Fibroblast of lung (primary cell): ENCODE results near the gene CROCC2. TPM values are rescaled to one million over a fixed set of nuclear protein-coding genes. Genes with fewer than 3 reads are reported as not detected.

ENCODE experiments used
- DNase-seq, 2 donors: peaks; one replicate each; pipeline versions ENCODE4 v3.0.0 to v3.0.0-alpha.2; 2010; ENCODE audit warnings: low read depth in 2 of 2
- H2AFZ ChIP-seq: 2 replicates; pipeline ENCODE4 v1.5.1; 2012; ENCODE audit warnings: low read length, control low read depth, inconsistent platforms
- H3K27ac ChIP-seq: 2 replicates; pipeline ENCODE4 v1.5.1; 2011; ENCODE audit warnings: low read length, control low read depth; ENCODE audit not compliant: insufficient read depth
- H3K27me3 ChIP-seq: 2 replicates; pipeline ENCODE4 v1.5.1; 2011; ENCODE audit warnings: mild to moderate bottlenecking, low read length; ENCODE audit not compliant: control insufficient read depth, insufficient read depth
- H3K36me3 ChIP-seq: 2 replicates; pipeline ENCODE4 v1.5.1; 2011; ENCODE audit warnings: low read length; ENCODE audit not compliant: control insufficient read depth, insufficient read depth
- H3K4me1 ChIP-seq: 2 replicates; pipeline ENCODE4 v1.5.1; 2011; ENCODE audit warnings: low read length; ENCODE audit not compliant: control insufficient read depth, insufficient read depth; ENCODE audit errors: extremely low read depth
- H3K4me2 ChIP-seq: 2 replicates; pipeline ENCODE4 v1.5.1; 2011; ENCODE audit warnings: low read length, control low read depth; ENCODE audit not compliant: insufficient read depth; ENCODE audit errors: extremely low read depth
- H3K4me3 ChIP-seq, 4 experiments: fragments of 200-600 bp in 1 of 4; sonication (generic) in 1 of 4; replicated peaks in 1 of 4; 2 replicates each; pipeline ENCODE4 v1.5.1; 2011 to 2016; ENCODE audit warnings: low read length in 4 of 4, low read depth in 3 of 4, mild to moderate bottlenecking in 3 of 4, control low read depth in 2 of 4, inconsistent platforms in 1 of 4, mixed read lengths in 1 of 4; ENCODE audit not compliant: insufficient read depth in 1 of 4; ENCODE audit errors: control extremely low read depth in 1 of 4
- H3K79me2 ChIP-seq: 2 replicates; pipeline ENCODE4 v1.5.1; 2012; ENCODE audit warnings: mild to moderate bottlenecking, low read length, inconsistent platforms; ENCODE audit not compliant: control insufficient read depth, insufficient read depth
- H3K9ac ChIP-seq: 2 replicates; pipeline ENCODE4 v1.5.1; 2011; ENCODE audit warnings: mild to moderate bottlenecking, low read length, control low read depth; ENCODE audit not compliant: insufficient read depth
- H3K9me3 ChIP-seq: 2 replicates; pipeline ENCODE4 v1.5.1; 2012; ENCODE audit warnings: low read depth, low read length; ENCODE audit not compliant: control insufficient read depth, insufficient read depth
- H4K20me1 ChIP-seq: 2 replicates; pipeline ENCODE4 v1.5.1; 2011; ENCODE audit warnings: low read length; ENCODE audit not compliant: control insufficient read depth, insufficient read depth; ENCODE audit errors: extremely low read depth
- CTCF ChIP-seq, 2 donors: IDR thresholded peaks in 1 of 2; conservative IDR thresholded peaks in 1 of 2; 1 replicate in 1 of 2; 2 replicates in 1 of 2; pipeline ENCODE4 v1.5.1; 2011 to 2012; ENCODE audit warnings: low read length in 2 of 2, control low read depth in 1 of 2, inconsistent platforms in 1 of 2, low read depth in 1 of 2, mild to moderate bottlenecking in 1 of 2
- EZH2 ChIP-seq: IDR thresholded peaks from 2 replicates; pipeline ENCODE4 v1.5.1; 2012; ENCODE audit warnings: low read length, control low read depth, mild to moderate bottlenecking; ENCODE audit errors: missing control alignments
- polyA plus RNA-seq, 2 donors: library from polyadenylated mRNA; depleted of rRNA in 1 of 2; stranded (reverse) in 1 of 2; unstranded in 1 of 2; fragments of >200 nt; gene quantifications; 2 replicates each; pipeline ENCODE4 v1.2.1, GENCODE V29; 2011 to 2012; ENCODE audit warnings: missing spikeins in 1 of 2
- total RNA-seq: library from RNA; depleted of rRNA; stranded (reverse); fragments of >200 nt; gene quantifications from 2 replicates; pipeline ENCODE4 v1.2.1, GENCODE V29; 2014

CROCC2 gene
- total and polyA plus RNA-seq, 2 donors (not counting 1 experiment from before 2014, with no cell fraction given): 0.12 to 0.33 TPM

- peak in 1 of 2 donors; percentile 12 for DNase-seq
- no peak for TF ChIP-seq EZH2
- TF ChIP-seq CTCF (conservative IDR thresholded peaks at IDR 0.05 in 1 of 2, IDR thresholded peaks at IDR 0.05 in 1 of 2; ENCODE audit: low read depth in 1 of 2, low read length in 2 of 2): no peak
- Histone ChIP-seq H3K4me1 (peaks cover 14% of the 10 kb centered on the region), H3K4me2 (no peak overlapping the region), H3K27me3 (peaks cover 25% of the 10 kb centered on the region), H4K20me1 (no peaks in the 10 kb centered on the region), H3K27ac (no peak overlapping the region), H3K36me3 (no peaks in the 10 kb centered on the region), H3K4me3 (no peak overlapping the region), H2AFZ (no peak overlapping the region), H3K9me3 (no peaks in the 10 kb centered on the region), H3K79me2 (no peaks in the 10 kb centered on the region), H3K9ac (no peak overlapping the region)
Observed at GRCh38 chr2:240956171-240956934, 50.2 kb downstream of the CROCC2 start.

- H3K9me3 ChIP-seq: no peaks in the 10 kb centered on the region
- TF ChIP-seq EZH2 (no peak), CTCF (conservative IDR thresholded peaks at IDR 0.05 in 1 of 2, IDR thresholded peaks at IDR 0.05 in 1 of 2; ENCODE audit: low read depth in 1 of 2, low read length in 2 of 2) (no peak)
- H3K9ac ChIP-seq: no peak overlapping the region
- no peaks in the 10 kb centered on the region for H4K20me1 ChIP-seq
- H3K79me2 ChIP-seq: no peaks in the 10 kb centered on the region
- no peak overlapping the region for H3K4me2 ChIP-seq
- peaks cover 25% of the 10 kb centered on the region for H3K27me3 ChIP-seq
- H3K4me3 ChIP-seq: no peak overlapping the region
- H3K4me1 ChIP-seq: peaks cover 20% of the 10 kb centered on the region
- no peak overlapping the region for H3K27ac ChIP-seq
- H2AFZ ChIP-seq: no peak overlapping the region
- DNase-seq: no peak
- H3K36me3 ChIP-seq: no peaks in the 10 kb centered on the region
Observed at GRCh38 chr2:240956935-240957655, 51.0 kb downstream of the CROCC2 start.

GRCh38 chr2:240957656-240958365, 51.7 kb downstream of the CROCC2 start:
- Histone ChIP-seq H3K36me3 (no peaks in the 10 kb centered on the region), H4K20me1 (no peaks in the 10 kb centered on the region), H2AFZ (no peak overlapping the region), H3K27me3 (peaks cover 19% of the 10 kb centered on the region), H3K4me1 (peaks cover 23% of the 10 kb centered on the region), H3K79me2 (no peaks in the 10 kb centered on the region), H3K9me3 (no peaks in the 10 kb centered on the region), H3K9ac (no peak overlapping the region), H3K4me2 (no peak overlapping the region), H3K27ac (no peak overlapping the region), H3K4me3 (no peak overlapping the region)
- DNase-seq: peak in 1 of 2 donors; percentile 52
- TF ChIP-seq EZH2 (no peak), CTCF (conservative IDR thresholded peaks at IDR 0.05 in 1 of 2, IDR thresholded peaks at IDR 0.05 in 1 of 2; ENCODE audit: low read depth in 1 of 2, low read length in 2 of 2) (no peak)
